Esophagus muscularis mucosa (tissue), 4 donors: Measurements from ENCODE around the gene LOC128125822.

ENCODE experiments used
- CTCF ChIP-seq, 3 experiments: fragments of 200-600 bp in 2 of 3; fragments of 450-650 bp in 1 of 3; sonication (generic) in 2 of 3; IDR thresholded peaks; one replicate each; pipeline ENCODE4 v1.5.1; 2017 to 2019; ENCODE audit warnings: antibody characterized with exemption in 3 of 3, mild to moderate bottlenecking in 2 of 3, moderate library complexity in 1 of 3
- EP300 ChIP-seq: sonication (generic); formaldehyde crosslinking; IDR thresholded peaks from one replicate; pipeline ENCODE4 v1.6.1; 2017; ENCODE audit warnings: antibody characterized with exemption
- POLR2A ChIP-seq: fragments of 450-650 bp; IDR thresholded peaks from one replicate; pipeline ENCODE4 v1.6.1; 2017; ENCODE audit warnings: antibody characterized with exemption, moderate library complexity, mild to moderate bottlenecking, low read depth
- POLR2AphosphoS5 ChIP-seq, 2 donors: sonication (generic); formaldehyde crosslinking; IDR thresholded peaks; one replicate each; pipeline ENCODE4 v1.6.1; 2017; ENCODE audit warnings: antibody characterized with exemption in 2 of 2

- no peak for TF ChIP-seq CTCF (IDR thresholded peaks at IDR 0.05)
- no peak for TF ChIP-seq POLR2A
- TF ChIP-seq POLR2AphosphoS5 (IDR thresholded peaks at IDR 0.05): no peak
- TF ChIP-seq EP300: no peak
Measured at GRCh38 chr6:63584125-63584514, 11.8 kb downstream of the LOC128125822 start.
